Smooth muscle cell (in vitro differentiated cells): ENCODE results near the gene TNXB. TPM values are rescaled to one million over a fixed set of nuclear protein-coding genes. Genes with fewer than 3 reads are reported as not detected.
"Not testable (repeated sequence)": the region's sequence is repeated elsewhere in the genome, so short reads cannot be mapped to it uniquely, and the experiment has no call there.

Experiments used
- DNase-seq: peaks from one replicate; lab custom pipeline; 2025; ENCODE audit not compliant: unreplicated experiment; lab: John Stamatoyannopoulos, UW
- H2AFZ ChIP-seq: fragments of 200-600 bp; sonication (generic); 2 replicates; pipeline ENCODE4 v1.6.0; 2016; ENCODE audit warnings: antibody characterized with exemption, low read depth, mild to moderate bottlenecking
- H3F3A ChIP-seq: fragments of 200-600 bp; sonication (generic); 2 replicates; pipeline ENCODE4 v1.6.0; 2017; ENCODE audit warnings: antibody characterized with exemption, low read depth
- H3K27ac ChIP-seq: fragments of 200-600 bp; sonication (generic); 2 replicates; pipeline ENCODE4 v1.5.1; 2016; ENCODE audit warnings: low read depth, mild to moderate bottlenecking
- H3K27me3 ChIP-seq: fragments of 200-600 bp; sonication (generic); 2 replicates; pipeline ENCODE4 v1.6.1; 2016; ENCODE audit warnings: low read depth, mild to moderate bottlenecking
- H3K36me3 ChIP-seq: fragments of 200-600 bp; sonication (generic); 2 replicates; pipeline ENCODE4 v1.5.1; 2016; ENCODE audit warnings: low read depth
- H3K4me1 ChIP-seq: fragments of 200-600 bp; sonication (generic); 2 replicates; pipeline ENCODE4 v1.5.1; 2016; ENCODE audit warnings: low read depth
- H3K4me2 ChIP-seq: fragments of 200-600 bp; sonication (generic); 2 replicates; pipeline ENCODE4 v1.6.0; 2016; ENCODE audit warnings: mild to moderate bottlenecking
- H3K4me3 ChIP-seq: fragments of 200-600 bp; sonication (generic); 2 replicates; pipeline ENCODE4 v1.5.1; 2016; ENCODE audit warnings: mild to moderate bottlenecking
- H3K79me2 ChIP-seq: fragments of 200-600 bp; sonication (generic); 2 replicates; pipeline ENCODE4 v1.6.0; 2016; ENCODE audit warnings: low read depth, mild to moderate bottlenecking
- H3K9ac ChIP-seq: fragments of 200-600 bp; sonication (generic); 2 replicates; pipeline ENCODE4 v1.6.0; 2016; ENCODE audit warnings: low read depth
- H3K9me3 ChIP-seq: fragments of 200-600 bp; sonication (generic); replicated peaks from 2 replicates; pipeline ENCODE4 v1.5.1; 2016; ENCODE audit warnings: low read depth
- H4K20me1 ChIP-seq: fragments of 200-600 bp; sonication (generic); 2 replicates; pipeline ENCODE4 v1.6.0; 2016; ENCODE audit warnings: low read depth
- WGBS: methylation state at CpG from one replicate; pipeline ENCODE4 v1.1.7; 2016; ENCODE audit warnings: low lambda C conversion rate; 5-methylcytosine and 5-hydroxymethylcytosine counted together
- polyA plus RNA-seq: library from polyadenylated mRNA; unstranded; fragments of >200 nt; fragmentation: Nextera tagmentation; extraction: Ambion mirVana; gene quantifications from 2 replicates; pipeline ENCODE4 v1.2.1, GENCODE V29; 2016
- small RNA-seq: library from RNA; depleted of rRNA; stranded (forward); fragments of <200 nt; gene quantifications from one replicate; pipeline ENCODE3, GENCODE V24; 2014
- total RNA-seq: library from RNA; depleted of rRNA; stranded (reverse); fragments of >200 nt; gene quantifications from 2 replicates; pipeline ENCODE4 v1.2.3, GENCODE V29; 2014

TNXB gene
- total and polyA plus RNA-seq, 2 experiments from 2014 or later = 1.1 TPM

GRCh38 chr6:31994421-31994820 lies 114.7 kb downstream of the TNXB start:
- not testable (repeated sequence) for H3K27me3 ChIP-seq, H3K4me2 ChIP-seq, H3K9ac ChIP-seq, H2AFZ ChIP-seq, H3K36me3 ChIP-seq, H3F3A ChIP-seq, H3K27ac ChIP-seq, H3K4me1 ChIP-seq, H3K79me2 ChIP-seq, H3K4me3 ChIP-seq, H3K9me3 ChIP-seq, DNase-seq, H4K20me1 ChIP-seq
- WGBS = no CpG with 5 or more reads among the region's 14 CpGs

Small RNAs within 50 kb of the gene (small RNA-seq; reads per million reads assigned to genes)
- gene RNA5SP206 = not detected

Other genes with a start within 250 kb of the TNXB start
- gene NEU1, start 246.5 kb downstream of the TNXB start, total RNA-seq = 40.0 and 47.5 TPM in 2 replicates
- 52.1 and 52.7 TPM in 2 replicates for gene NEU1, start 246.5 kb downstream of the TNXB start, polyA plus RNA-seq
- gene SLC44A4, start 230.3 kb downstream of the TNXB start, total RNA-seq = 0.72 and 0.85 TPM in 2 replicates
- gene SLC44A4, start 230.3 kb downstream of the TNXB start, polyA plus RNA-seq = 0.30 and 0.52 TPM in 2 replicates
- gene EHMT2, start 211.6 kb downstream of the TNXB start, total RNA-seq = 17.4 and 17.6 TPM in 2 replicates
- 33.9 and 38.9 TPM in 2 replicates for gene EHMT2, start 211.6 kb downstream of the TNXB start, polyA plus RNA-seq
- 0.04 and 0.54 TPM in 2 replicates for gene ZBTB12, start 207.3 kb downstream of the TNXB start, total RNA-seq
- gene ZBTB12, start 207.3 kb downstream of the TNXB start, polyA plus RNA-seq = 0.39 TPM in 1 of 2 replicates, not detected in the other
- 0.27 TPM in 1 of 2 replicates, not detected in the other for gene C2, start 181.6 kb downstream of the TNXB start, total RNA-seq
- gene C2, start 181.6 kb downstream of the TNXB start, polyA plus RNA-seq = 0.37 TPM in 2 replicates
- not detected in 2 replicates for gene CFB, start 163.2 kb downstream of the TNXB start, total RNA-seq
- gene CFB, start 163.2 kb downstream of the TNXB start, polyA plus RNA-seq = 2.3 and 4.1 TPM in 2 replicates
- 78.6 and 91.5 TPM in 2 replicates for gene NELFE, start 150.4 kb downstream of the TNXB start, total RNA-seq
- gene NELFE, start 150.4 kb downstream of the TNXB start, polyA plus RNA-seq = 125 and 134 TPM in 2 replicates
- gene SKIC2, start 150.2 kb downstream of the TNXB start, total RNA-seq = 24.6 and 27.6 TPM in 2 replicates
- gene SKIC2, start 150.2 kb downstream of the TNXB start, polyA plus RNA-seq = 55.0 and 56.0 TPM in 2 replicates
- 7.8 and 11.0 TPM in 2 replicates for gene DXO, start 137.2 kb downstream of the TNXB start, total RNA-seq
- gene DXO, start 137.2 kb downstream of the TNXB start, polyA plus RNA-seq = 21.9 and 23.5 TPM in 2 replicates
- gene C4A, start 127.3 kb downstream of the TNXB start, total RNA-seq = 2.8 and 4.6 TPM in 2 replicates
- 1.7 and 4.4 TPM in 2 replicates for gene C4A, start 127.3 kb downstream of the TNXB start, polyA plus RNA-seq
- 1.7 and 3.8 TPM in 2 replicates for gene C4B, start 94.5 kb downstream of the TNXB start, total RNA-seq
- 1.3 and 2.9 TPM in 2 replicates for gene C4B, start 94.5 kb downstream of the TNXB start, polyA plus RNA-seq
- gene CYP21A2, start 70.9 kb downstream of the TNXB start, total RNA-seq = 0.58 TPM in 1 of 2 replicates, not detected in the other
- 0.38 TPM in 1 of 2 replicates, not detected in the other for gene CYP21A2, start 70.9 kb downstream of the TNXB start, polyA plus RNA-seq
- 22.2 and 23.0 TPM in 2 replicates for gene ATF6B, start 18.9 kb upstream of the TNXB start, total RNA-seq
- gene ATF6B, start 18.9 kb upstream of the TNXB start, polyA plus RNA-seq = 22.5 and 39.8 TPM in 2 replicates
- 5.3 and 6.5 TPM in 2 replicates for gene FKBPL, start 20.9 kb upstream of the TNXB start, total RNA-seq
- gene FKBPL, start 20.9 kb upstream of the TNXB start, polyA plus RNA-seq = 5.4 and 7.7 TPM in 2 replicates
- 0.94 TPM in 1 of 2 replicates, not detected in the other for gene PRRT1, start 42.6 kb upstream of the TNXB start, total RNA-seq
- 1.4 and 3.3 TPM in 2 replicates for gene PRRT1, start 42.6 kb upstream of the TNXB start, polyA plus RNA-seq
- gene PPT2, start 44.8 kb upstream of the TNXB start, total RNA-seq = 13.3 and 17.5 TPM in 2 replicates
- 15.7 and 17.8 TPM in 2 replicates for gene PPT2, start 44.8 kb upstream of the TNXB start, polyA plus RNA-seq
- gene EGFL8, start 55.3 kb upstream of the TNXB start, total RNA-seq = 3.6 and 5.6 TPM in 2 replicates
- 4.3 and 8.2 TPM in 2 replicates for gene EGFL8, start 55.3 kb upstream of the TNXB start, polyA plus RNA-seq
- 60.5 and 71.1 TPM in 2 replicates for gene AGPAT1, start 66.7 kb upstream of the TNXB start, total RNA-seq
- 51.8 and 52.4 TPM in 2 replicates for gene AGPAT1, start 66.7 kb upstream of the TNXB start, polyA plus RNA-seq
- 49.3 and 58.1 TPM in 2 replicates for gene RNF5, start 69.1 kb upstream of the TNXB start, total RNA-seq
- 74.0 and 75.9 TPM in 2 replicates for gene RNF5, start 69.1 kb upstream of the TNXB start, polyA plus RNA-seq
- gene AGER, start 74.9 kb upstream of the TNXB start, total RNA-seq = 0.81 and 2.6 TPM in 2 replicates
- gene AGER, start 74.9 kb upstream of the TNXB start, polyA plus RNA-seq = 2.5 and 6.4 TPM in 2 replicates
- 33.2 and 43.6 TPM in 2 replicates for gene PBX2, start 80.9 kb upstream of the TNXB start, total RNA-seq
- 11.6 and 14.0 TPM in 2 replicates for gene PBX2, start 80.9 kb upstream of the TNXB start, polyA plus RNA-seq
- gene GPSM3, start 83.3 kb upstream of the TNXB start, total RNA-seq = 4.8 and 5.3 TPM in 2 replicates
- 14.2 and 15.6 TPM in 2 replicates for gene GPSM3, start 83.3 kb upstream of the TNXB start, polyA plus RNA-seq
- gene NOTCH4, start 114.7 kb upstream of the TNXB start, total RNA-seq = 0.27 and 0.54 TPM in 2 replicates
- 1.3 and 1.6 TPM in 2 replicates for gene NOTCH4, start 114.7 kb upstream of the TNXB start, polyA plus RNA-seq